Measurements from ENCODE around the gene BUD31. TPM values are rescaled to one million over a fixed set of nuclear protein-coding genes. Genes with fewer than 3 reads are reported as not detected.
A peak's percentile ranks its signal among the peaks of the same experiment; 100 is the strongest.
"Not testable (repeated sequence)": the region's sequence is repeated elsewhere in the genome, so short reads cannot be mapped to it uniquely, and the experiment has no call there.

BUD31 gene
- total and polyA plus RNA-seq, 2 donors: 43.8 to 84.2 TPM

DNA sequence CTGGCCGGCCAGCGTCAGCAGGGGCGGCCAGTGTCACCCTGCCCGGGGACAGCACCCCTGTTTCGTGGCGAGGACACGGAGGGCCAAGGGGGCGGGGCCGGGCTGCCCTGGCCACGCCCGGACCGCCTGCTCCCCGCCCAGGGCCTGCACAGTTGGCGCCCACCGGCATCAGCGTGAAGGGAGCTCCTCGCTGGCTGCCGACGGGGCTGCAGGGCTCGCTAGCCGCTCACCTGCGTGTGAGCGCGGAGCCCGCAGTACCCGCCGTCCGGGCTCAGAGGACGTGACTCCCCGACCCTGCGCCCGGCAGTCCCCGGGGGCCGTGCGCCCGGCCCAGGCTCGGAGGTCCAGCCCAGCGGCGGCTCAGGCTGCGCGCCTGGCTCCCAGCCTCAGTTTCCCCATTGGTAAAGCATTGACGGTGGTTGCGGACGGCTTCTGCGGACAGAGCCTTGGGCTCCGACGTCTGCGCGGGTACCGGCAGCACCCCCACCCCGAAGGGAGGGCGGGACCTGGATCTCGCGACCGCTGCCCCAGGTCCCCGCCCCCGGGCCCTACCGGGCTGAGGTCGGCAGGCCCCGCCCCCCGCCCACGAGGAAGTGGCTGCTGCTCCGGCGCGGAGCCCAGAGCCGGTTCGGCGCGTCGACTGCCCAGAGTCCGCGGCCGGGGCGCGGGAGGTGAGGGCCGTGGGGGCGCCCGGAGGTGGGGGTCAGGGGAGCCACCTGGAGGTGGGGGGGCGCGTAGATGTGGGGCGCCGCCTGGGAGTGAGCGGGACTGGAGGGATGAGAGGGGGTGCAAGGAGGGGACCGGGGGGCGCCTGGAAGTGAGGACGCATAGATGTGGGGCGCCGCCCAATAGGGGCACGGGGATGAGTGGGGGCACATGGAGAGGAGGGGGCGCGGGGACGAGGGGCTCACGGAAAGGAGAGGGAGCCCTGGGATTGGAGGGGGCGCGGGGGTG, 34.4 kb upstream of the BUD31 start, which contains the start of gene ARPC1B:
Gene ARPC1B, plus strand, starts transcription at position 620 of the 954 bp plus-strand sequence. CDS start 10,985 bp downstream, outside the sequence.
- no peak for DNase-seq (ENCODE audit: extremely low spot score)
- H3K36me3 ChIP-seq (ENCODE audit: insufficient read depth): no peaks in the 10 kb centered on the region
- no peaks in the 10 kb centered on the region for H3K4me1 ChIP-seq (ENCODE audit: insufficient read depth)
- WGBS: 2% methylated on average over 95 of the region's 95 CpGs
- H3K4me3 ChIP-seq (ENCODE audit: low read depth, low read length): peak within 1 kb of the TSS; percentile 96
- peak within 1 kb of the TSS; percentile 61 for H3K27ac ChIP-seq (ENCODE audit: low read depth)

DNA sequence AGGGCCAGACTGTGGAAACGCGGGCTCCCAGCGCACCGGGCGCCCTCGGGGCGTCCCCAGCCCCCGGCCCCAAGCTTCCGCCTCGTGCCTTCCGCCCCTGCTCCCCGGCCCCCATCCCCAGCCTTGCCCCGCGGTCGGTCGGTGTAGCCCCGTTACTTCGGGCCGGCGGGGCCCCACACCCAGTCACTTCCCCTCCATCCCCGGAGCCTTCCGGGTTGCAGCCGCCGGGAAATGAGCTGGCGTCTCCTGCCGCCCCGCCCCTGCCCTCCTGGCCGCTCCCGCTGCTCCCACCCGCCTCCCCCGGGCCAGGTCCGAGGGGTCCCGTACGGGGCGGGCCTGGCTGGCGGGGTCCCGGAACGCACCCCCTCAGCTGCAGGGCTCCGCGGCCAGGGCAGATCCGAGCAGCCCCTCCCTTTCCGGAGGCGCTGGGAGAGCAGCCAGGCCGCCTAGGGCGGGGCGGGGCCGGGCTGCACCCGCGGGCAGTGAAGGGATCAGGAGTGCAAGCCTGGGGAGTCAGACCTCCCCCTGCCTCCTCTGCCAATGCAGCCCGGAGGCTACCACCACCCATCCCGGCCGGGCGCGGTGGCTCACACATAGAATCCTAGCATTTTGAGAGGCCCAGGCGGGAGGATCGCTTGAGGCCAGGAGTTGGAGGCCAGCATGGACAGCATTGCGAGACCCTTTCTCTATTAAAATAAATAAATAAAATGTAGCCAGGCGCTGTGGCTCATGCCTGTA, 33.5 kb upstream of the BUD31 start:
- H3K4me3 ChIP-seq (ENCODE audit: low read depth, low read length): peak overlapping the region; percentile 96
- no peaks in the 10 kb centered on the region for H3K36me3 ChIP-seq (ENCODE audit: insufficient read depth)
- peaks cover 3% of the 10 kb centered on the region for H3K4me1 ChIP-seq (ENCODE audit: insufficient read depth)
- no peak for DNase-seq (ENCODE audit: extremely low spot score)
- peak overlapping the region; percentile 61 for H3K27ac ChIP-seq (ENCODE audit: low read depth)
- 4% methylated on average over 58 of the region's 58 CpGs for WGBS

DNA sequence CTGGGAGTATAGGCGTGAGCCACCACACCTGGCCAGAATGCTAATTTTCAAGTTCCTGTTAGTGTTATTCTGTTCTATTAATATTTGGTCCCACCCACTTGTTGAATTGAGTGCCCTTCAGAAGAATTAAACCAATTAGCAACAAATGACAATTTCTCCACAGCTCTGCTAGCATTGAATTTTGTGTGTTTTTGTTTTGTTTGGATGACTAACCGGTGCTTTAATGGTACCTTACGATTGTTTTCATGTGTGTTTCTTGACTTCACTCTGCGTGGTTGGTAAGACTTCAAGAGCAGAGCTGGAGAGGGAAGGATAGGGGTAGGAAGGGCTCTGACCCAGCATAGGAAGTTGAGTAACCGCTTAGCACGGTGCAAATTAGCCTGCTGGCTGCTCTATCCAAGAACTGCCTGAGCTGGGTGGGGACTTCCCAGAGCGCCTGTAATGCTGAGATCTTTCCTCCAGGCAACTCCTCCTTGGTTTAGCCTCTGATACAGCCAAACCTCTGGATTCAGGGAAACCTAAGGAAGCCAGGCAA, 29.7 kb upstream of the BUD31 start:
- DNase-seq (ENCODE audit: extremely low spot score): no peak
- no peaks in the 10 kb centered on the region for H3K36me3 ChIP-seq (ENCODE audit: insufficient read depth)

DNA sequence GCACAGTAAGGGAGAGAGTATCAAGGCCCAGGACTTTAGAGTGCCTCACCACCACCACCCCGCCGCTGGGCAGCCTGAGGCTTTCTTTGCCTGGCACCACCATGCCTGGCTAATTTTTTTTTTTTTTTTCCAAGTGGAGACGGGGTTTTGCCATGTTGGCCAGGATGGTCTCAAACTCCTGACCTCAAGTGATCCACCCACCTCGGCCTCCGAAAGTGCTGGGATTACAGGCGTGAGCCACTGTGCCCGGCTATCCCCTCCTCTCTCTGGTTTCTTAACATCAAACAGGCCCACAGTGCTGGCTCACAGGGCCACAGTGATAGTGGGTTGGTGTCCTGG, 29.1 kb upstream of the BUD31 start:
- WGBS: 34% methylated on average over 7 of the region's 7 CpGs
- not testable (repeated sequence) for H3K4me1 ChIP-seq (ENCODE audit: insufficient read depth)

More for the DNA sequence above, 29.7 kb upstream of the BUD31 start:
- 32% methylated on average over 7 of the region's 7 CpGs for WGBS
- peak overlapping the region; percentile 82 for H3K27ac ChIP-seq (ENCODE audit: low read depth)
- H3K4me1 ChIP-seq (ENCODE audit: insufficient read depth): peaks cover 3% of the 10 kb centered on the region
- H3K4me3 ChIP-seq (ENCODE audit: low read depth, low read length): no peak overlapping the region

DNA sequence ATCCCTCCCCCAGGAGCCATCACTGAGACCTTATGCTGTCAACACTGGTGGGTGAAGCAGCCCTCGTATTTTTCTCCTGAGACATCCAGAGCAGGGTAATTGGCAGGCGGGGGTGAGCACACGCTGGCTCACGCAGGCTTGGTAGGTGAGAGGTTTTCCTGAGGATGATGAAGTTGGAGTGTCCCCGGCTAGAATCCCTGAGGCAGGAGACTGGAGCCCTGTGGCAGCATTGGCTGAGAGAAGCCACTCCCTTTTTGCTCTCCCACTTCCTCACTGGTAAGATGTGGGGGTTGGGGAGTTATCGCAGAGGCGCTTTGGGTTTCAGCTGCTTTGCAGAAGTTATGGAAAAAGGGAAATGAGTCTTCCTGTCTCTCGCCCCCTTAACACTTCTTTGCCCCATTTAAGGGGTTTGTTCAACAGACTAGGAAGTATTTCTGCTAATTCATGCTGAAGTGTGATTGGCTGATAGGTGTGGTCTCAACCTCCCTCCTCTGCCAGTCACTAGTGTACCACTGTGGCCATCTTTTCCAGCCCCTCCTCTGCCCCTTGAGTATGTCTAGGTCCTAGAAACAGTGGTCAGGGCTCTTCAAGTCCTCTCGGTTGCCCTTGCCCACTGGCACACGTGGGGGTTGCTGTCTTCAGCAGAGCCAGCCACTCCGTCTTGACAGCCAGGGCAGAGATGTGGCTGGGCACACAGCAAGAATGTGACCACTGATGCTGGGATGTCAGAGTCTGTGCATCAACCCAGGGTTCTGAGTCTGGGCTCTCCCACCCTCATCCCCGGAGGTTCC, 28.5 kb upstream of the BUD31 start:
- 50% methylated on average over 12 of the region's 12 CpGs for WGBS
- no peak for DNase-seq (ENCODE audit: extremely low spot score)
- Histone ChIP-seq H3K27ac (ENCODE audit: low read depth) (peak overlapping the region; percentile 82), H3K4me3 (ENCODE audit: low read depth, low read length) (no peak overlapping the region), H3K4me1 (ENCODE audit: insufficient read depth) (peaks cover 3% of the 10 kb centered on the region), H3K36me3 (ENCODE audit: insufficient read depth) (no peaks in the 10 kb centered on the region)

More for the DNA sequence above, 29.1 kb upstream of the BUD31 start:
- not testable (repeated sequence) for H3K36me3 ChIP-seq (ENCODE audit: insufficient read depth); H3K4me3 ChIP-seq (ENCODE audit: low read depth, low read length); DNase-seq (ENCODE audit: extremely low spot score)
- peak overlapping the region; percentile 82 for H3K27ac ChIP-seq (ENCODE audit: low read depth)

DNA sequence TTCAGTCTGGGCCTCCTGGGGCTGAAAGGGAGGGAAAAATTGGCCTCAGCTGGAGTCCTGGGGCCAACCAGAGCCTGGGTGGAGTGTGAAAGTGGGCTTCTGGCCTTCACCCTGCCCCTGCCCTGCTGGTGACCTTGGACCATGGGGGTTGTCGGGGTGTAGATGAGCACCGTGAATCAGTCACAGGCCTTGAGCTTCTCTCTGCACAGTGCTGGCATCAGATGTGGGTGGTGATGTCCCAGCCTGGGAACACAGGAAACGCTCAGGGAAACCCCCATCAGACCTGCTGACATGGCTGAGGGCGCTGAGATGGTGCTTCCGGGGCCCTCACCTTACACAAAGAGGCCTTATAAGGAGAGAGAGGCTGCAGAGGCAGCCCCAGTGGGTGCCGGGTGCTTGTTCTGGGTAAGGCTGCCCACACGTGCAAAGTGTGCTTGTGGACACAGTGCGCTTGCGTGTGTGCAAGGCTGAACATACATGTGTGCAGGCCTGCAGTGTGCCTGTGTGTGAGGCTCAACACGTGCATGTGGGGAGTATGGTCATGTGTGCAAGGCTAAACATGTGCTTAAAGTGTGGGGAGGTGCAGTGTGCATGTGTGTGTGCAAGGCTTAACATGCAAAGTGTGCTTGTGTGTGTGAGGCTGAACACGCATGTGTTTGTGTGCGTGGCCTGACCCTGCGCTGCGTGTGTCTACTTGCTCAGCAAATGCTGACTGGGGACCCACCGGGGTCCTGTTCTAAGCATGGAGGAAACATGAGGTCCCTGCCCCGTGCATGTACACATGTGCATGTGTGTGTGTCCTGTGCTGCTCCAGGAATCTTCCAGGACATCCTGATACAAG, 27.7 kb upstream of the BUD31 start:
- Histone ChIP-seq H3K4me1 (ENCODE audit: insufficient read depth) (peaks cover 3% of the 10 kb centered on the region), H3K4me3 (ENCODE audit: low read depth, low read length) (no peak overlapping the region), H3K27ac (ENCODE audit: low read depth) (no peak overlapping the region), H3K36me3 (ENCODE audit: insufficient read depth) (peaks cover 2% of the 10 kb centered on the region)
- DNase-seq (ENCODE audit: extremely low spot score): no peak
- 80% methylated on average over 16 of the region's 16 CpGs for WGBS

DNA sequence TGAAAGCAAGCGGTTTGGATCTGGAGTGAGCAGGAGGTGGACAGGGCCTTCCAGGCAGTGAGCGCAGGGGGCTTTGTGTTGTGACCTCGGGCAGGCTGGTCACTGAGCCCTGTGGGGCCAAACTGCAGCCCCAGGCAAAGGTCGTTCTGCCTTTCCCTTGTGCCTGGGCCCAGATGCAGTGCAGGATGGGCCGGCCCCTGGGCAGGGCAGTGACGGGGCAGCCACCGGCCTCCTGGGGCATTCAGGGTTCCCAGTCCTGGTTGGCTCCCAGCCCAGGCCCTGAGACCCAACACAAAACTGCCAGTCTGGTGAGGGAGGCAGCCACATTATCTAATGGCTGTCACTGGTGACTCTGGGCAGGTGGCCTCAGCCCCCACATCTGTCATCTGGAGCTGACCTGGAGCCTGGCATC, 27.1 kb upstream of the BUD31 start:
- Histone ChIP-seq H3K4me1 (ENCODE audit: insufficient read depth) (peaks cover 3% of the 10 kb centered on the region), H3K4me3 (ENCODE audit: low read depth, low read length) (no peak overlapping the region), H3K27ac (ENCODE audit: low read depth) (no peak overlapping the region), H3K36me3 (ENCODE audit: insufficient read depth) (peaks cover 2% of the 10 kb centered on the region)
- 81% methylated on average over 7 of the region's 7 CpGs for WGBS
- DNase-seq (ENCODE audit: extremely low spot score): no peak

DNA sequence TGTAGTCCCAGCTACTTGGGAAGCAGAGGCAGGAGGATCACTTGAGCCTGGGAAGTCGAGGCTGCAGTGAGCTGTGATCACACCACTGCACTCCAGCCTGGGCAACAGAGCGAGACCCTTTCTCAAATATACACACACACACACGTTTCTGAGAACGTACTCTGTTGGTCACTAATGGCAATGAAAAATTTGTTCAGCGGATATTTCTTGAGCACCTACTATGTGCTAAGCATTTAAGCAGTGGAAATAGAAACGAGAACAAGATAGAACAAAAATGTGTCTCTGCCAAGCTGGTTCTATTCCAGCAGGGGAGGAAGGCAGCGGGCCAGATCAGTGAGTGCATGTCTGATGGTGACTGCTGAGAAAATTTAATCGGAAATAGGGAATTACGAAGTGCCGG, 25.6 kb upstream of the BUD31 start:
- H3K27ac ChIP-seq (ENCODE audit: low read depth): no peak overlapping the region
- H3K4me3 ChIP-seq (ENCODE audit: low read depth, low read length): no peak overlapping the region
- peaks cover 2% of the 10 kb centered on the region for H3K36me3 ChIP-seq (ENCODE audit: insufficient read depth)
- peaks cover 3% of the 10 kb centered on the region for H3K4me1 ChIP-seq (ENCODE audit: insufficient read depth)
- no peak for DNase-seq (ENCODE audit: extremely low spot score)
- 89% methylated on average over 10 of the region's 10 CpGs for WGBS

DNA sequence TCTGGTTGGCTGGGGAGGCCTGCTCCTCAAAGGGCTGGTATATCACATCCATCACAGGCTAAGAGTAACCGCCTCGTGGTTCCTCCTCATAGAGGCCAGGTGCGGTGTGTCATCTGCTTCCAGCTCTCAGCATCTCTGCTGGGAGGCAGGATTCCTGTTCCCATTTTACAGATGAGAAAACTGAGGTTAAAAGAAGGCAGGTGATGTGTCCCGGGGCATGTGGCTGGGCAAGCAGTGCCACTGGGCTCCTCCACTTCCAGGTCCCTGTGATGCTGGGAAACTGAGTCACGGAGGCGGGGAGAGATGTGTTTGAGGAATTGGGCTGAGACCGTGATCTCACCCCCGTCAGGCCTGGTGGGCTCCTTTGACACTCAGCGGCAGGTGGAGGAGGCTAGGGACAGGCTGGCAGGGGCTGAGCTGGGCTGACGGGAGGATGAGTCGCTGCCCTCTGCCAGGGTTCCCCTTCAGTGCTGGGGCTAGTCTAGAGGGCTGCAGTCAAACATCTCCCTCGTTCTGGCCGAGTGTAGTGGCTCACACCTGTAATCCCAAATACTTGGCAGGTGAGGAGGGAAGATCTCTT, 24.9 kb upstream of the BUD31 start:
- no peak overlapping the region for H3K4me3 ChIP-seq (ENCODE audit: low read depth, low read length)
- peaks cover 2% of the 10 kb centered on the region for H3K36me3 ChIP-seq (ENCODE audit: insufficient read depth)
- DNase-seq (ENCODE audit: extremely low spot score): no peak
- no peak overlapping the region for H3K27ac ChIP-seq (ENCODE audit: low read depth)
- peaks cover 3% of the 10 kb centered on the region for H3K4me1 ChIP-seq (ENCODE audit: insufficient read depth)
- 90% methylated on average over 13 of the region's 13 CpGs for WGBS

DNA sequence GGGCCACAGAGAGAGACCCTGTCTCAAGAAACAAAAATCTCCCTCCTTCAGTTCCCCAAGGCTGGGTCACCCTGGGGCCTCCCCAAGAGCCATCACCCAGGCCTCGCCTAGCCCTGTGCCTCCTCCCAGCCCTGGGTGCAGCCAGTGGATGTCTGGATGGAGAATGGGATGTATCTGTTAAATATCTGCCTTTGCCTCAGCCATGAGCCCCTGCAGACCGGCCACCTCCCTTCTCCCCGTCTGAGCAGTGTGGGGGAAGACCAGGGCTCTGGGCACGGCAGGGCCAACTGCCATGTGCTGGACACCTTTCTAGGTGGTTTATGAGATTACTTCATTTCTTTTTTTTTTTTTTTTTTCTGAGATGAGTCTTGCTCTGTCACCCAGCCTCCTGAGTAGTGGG, 24.2 kb upstream of the BUD31 start:
- no peak overlapping the region for H3K4me3 ChIP-seq (ENCODE audit: low read depth, low read length)
- no peak for DNase-seq (ENCODE audit: extremely low spot score)
- H3K4me1 ChIP-seq (ENCODE audit: insufficient read depth): peaks cover 3% of the 10 kb centered on the region
- WGBS: 83% methylated on average over 4 of the region's 4 CpGs
- H3K27ac ChIP-seq (ENCODE audit: low read depth): no peak overlapping the region
- peaks cover 2% of the 10 kb centered on the region for H3K36me3 ChIP-seq (ENCODE audit: insufficient read depth)

DNA sequence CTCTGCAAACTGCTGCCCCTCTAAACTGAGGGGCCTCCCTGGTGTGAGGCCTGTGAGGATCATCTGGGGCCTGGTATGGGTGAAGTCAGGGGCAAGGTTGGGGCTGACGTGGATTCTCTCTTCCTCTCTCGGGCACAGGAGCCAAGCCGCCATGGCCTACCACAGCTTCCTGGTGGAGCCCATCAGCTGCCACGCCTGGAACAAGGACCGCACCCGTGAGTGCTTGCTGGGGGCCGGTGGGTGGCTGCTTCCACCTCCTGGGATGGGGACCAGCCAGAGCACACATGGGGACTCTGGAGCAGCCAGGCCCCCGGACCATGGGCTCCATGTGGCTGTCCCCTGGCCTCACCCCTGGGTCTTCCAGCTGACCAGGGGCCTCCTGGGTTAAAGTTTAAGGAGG, 23.2 kb upstream of the BUD31 start:
- WGBS: 84% methylated on average over 8 of the region's 8 CpGs
- peaks cover 2% of the 10 kb centered on the region for H3K36me3 ChIP-seq (ENCODE audit: insufficient read depth)
- no peaks in the 10 kb centered on the region for H3K4me1 ChIP-seq (ENCODE audit: insufficient read depth)
- no peak overlapping the region for H3K27ac ChIP-seq (ENCODE audit: low read depth)
- DNase-seq (ENCODE audit: extremely low spot score): no peak
- H3K4me3 ChIP-seq (ENCODE audit: low read depth, low read length): no peak overlapping the region

DNA sequence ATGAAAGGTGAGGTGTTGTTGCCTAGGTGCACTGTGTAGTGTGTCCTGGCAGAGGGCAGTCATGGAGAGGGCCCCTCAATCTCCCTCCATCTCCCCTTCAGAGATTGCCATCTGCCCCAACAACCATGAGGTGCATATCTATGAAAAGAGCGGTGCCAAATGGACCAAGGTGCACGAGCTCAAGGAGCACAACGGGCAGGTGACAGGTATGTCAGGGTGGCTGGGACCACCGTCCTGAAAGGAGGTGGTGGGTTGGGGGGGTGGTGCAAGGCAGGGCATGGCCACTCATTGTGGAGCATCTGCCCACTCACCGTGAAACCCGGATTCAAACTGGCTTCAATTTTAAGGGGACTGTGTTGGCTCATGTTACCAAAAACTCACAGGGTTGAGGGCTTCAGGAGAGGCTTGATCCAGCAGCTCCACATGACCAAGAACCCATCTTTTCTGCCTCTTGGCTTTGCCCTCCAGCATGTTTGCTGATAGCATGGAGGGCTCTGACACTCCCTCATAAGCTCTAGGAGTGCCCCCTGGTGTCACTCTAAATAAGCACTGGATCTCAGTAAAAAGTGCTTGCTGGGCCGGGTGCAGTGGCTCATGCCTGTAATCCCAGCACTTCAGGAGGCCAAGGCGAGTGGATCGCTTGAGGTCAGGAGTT, 22.1 kb upstream of the BUD31 start:
- H3K4me1 ChIP-seq (ENCODE audit: insufficient read depth): no peaks in the 10 kb centered on the region
- H3K27ac ChIP-seq (ENCODE audit: low read depth): no peak overlapping the region
- peaks cover 2% of the 10 kb centered on the region for H3K36me3 ChIP-seq (ENCODE audit: insufficient read depth)
- 87% methylated on average over 9 of the region's 9 CpGs for WGBS
- H3K4me3 ChIP-seq (ENCODE audit: low read depth, low read length): no peak overlapping the region
- no peak for DNase-seq (ENCODE audit: extremely low spot score)

All from urinary bladder (tissue), 4 donors.